ENCODE measurements around the gene MBD3.

The MBD3 gene

GRCh38 chr19:1580382-1580781 lies 12.3 kb downstream of the MBD3 start:
- H3K27ac ChIP-seq (ENCODE audit: low read depth, low read length, poor library complexity, severe bottlenecking): no peak overlapping the region
- no peak overlapping the region for H3K9ac ChIP-seq (ENCODE audit: low read length)
- no peak overlapping the region for H3K4me2 ChIP-seq (ENCODE audit: low read length)
- H3K9me2 ChIP-seq (ENCODE audit: low read depth, low read length): no peaks in the 10 kb centered on the region
- H3K36me3 ChIP-seq (ENCODE audit: insufficient read depth, low read length): peaks cover 92% of the 10 kb centered on the region
- H4K20me1 ChIP-seq (ENCODE audit: insufficient read depth, low read length): no peaks in the 10 kb centered on the region
- no peak overlapping the region for H3K4me3 ChIP-seq (ENCODE audit: low read depth, low read length, poor library complexity, severe bottlenecking)
- no peak overlapping the region for H2AFZ ChIP-seq (ENCODE audit: low read length)
- H3K4me1 ChIP-seq (ENCODE audit: insufficient read depth, low read length, severe bottlenecking): no peaks in the 10 kb centered on the region
- H3K9me3 ChIP-seq (ENCODE audit: low read length): no peaks in the 10 kb centered on the region
- 0 out of 2 replicates have a peak, but pooled peaks cover under 1% of the 10 kb centered on the region for H3K79me2 ChIP-seq (ENCODE audit: insufficient read depth, low read length)
- no peaks in the 10 kb centered on the region for H3F3A ChIP-seq (ENCODE audit: insufficient read depth, low read length)
- TF ChIP-seq EZH2 (IDR thresholded peaks at IDR 0.05; ENCODE audit: borderline replicate concordance, low read length): no peak
- TF ChIP-seq CTCF (IDR thresholded peaks at IDR 0.05; ENCODE audit: low read length): no peak
- H3K27me3 ChIP-seq (ENCODE audit: insufficient read depth, low read length): no peaks in the 10 kb centered on the region

- Histone ChIP-seq H3K36me3 (ENCODE audit: insufficient read depth, low read length) (peaks cover 82% of the 10 kb centered on the region), H3K4me1 (ENCODE audit: insufficient read depth, low read length, severe bottlenecking) (no peaks in the 10 kb centered on the region), H3K9me3 (ENCODE audit: low read length) (no peaks in the 10 kb centered on the region), H3K79me2 (ENCODE audit: insufficient read depth, low read length) (no peaks in the 10 kb centered on the region), H3K27ac (ENCODE audit: low read depth, low read length, poor library complexity, severe bottlenecking) (no peak overlapping the region), H2AFZ (ENCODE audit: low read length) (no peak overlapping the region), H3K4me2 (ENCODE audit: low read length) (no peak overlapping the region), H3K4me3 (ENCODE audit: low read depth, low read length, poor library complexity, severe bottlenecking) (no peak overlapping the region), H3K9me2 (ENCODE audit: low read depth, low read length) (no peaks in the 10 kb centered on the region), H4K20me1 (ENCODE audit: insufficient read depth, low read length) (no peaks in the 10 kb centered on the region), H3F3A (ENCODE audit: insufficient read depth, low read length) (no peaks in the 10 kb centered on the region), H3K9ac (ENCODE audit: low read length) (no peak overlapping the region), H3K27me3 (ENCODE audit: insufficient read depth, low read length) (no peaks in the 10 kb centered on the region)
- TF ChIP-seq CTCF (IDR thresholded peaks at IDR 0.05; ENCODE audit: low read length): no peak
- no peak for TF ChIP-seq EZH2 (IDR thresholded peaks at IDR 0.05; ENCODE audit: borderline replicate concordance, low read length)
These were observed 13.4 kb downstream of the MBD3 start for GRCh38 chr19:1579222-1579621.

- H3K4me1 ChIP-seq (ENCODE audit: insufficient read depth, low read length, severe bottlenecking): no peaks in the 10 kb centered on the region
- no peak overlapping the region for H3K27ac ChIP-seq (ENCODE audit: low read depth, low read length, poor library complexity, severe bottlenecking)
- H3K36me3 ChIP-seq (ENCODE audit: insufficient read depth, low read length): peaks cover 71% of the 10 kb centered on the region
These were observed 14.6 kb downstream of the MBD3 start for GRCh38 chr19:1577929-1578618.

More at GRCh38 chr19:1577929-1578618, 14.6 kb downstream of the MBD3 start:
- Histone ChIP-seq H3K27me3 (ENCODE audit: insufficient read depth, low read length) (no peaks in the 10 kb centered on the region), H3K79me2 (ENCODE audit: insufficient read depth, low read length) (no peaks in the 10 kb centered on the region), H3K9ac (ENCODE audit: low read length) (no peak overlapping the region), H3K9me3 (ENCODE audit: low read length) (no peaks in the 10 kb centered on the region), H4K20me1 (ENCODE audit: insufficient read depth, low read length) (no peaks in the 10 kb centered on the region), H2AFZ (ENCODE audit: low read length) (no peak overlapping the region), H3F3A (ENCODE audit: insufficient read depth, low read length) (no peaks in the 10 kb centered on the region), H3K4me3 (ENCODE audit: low read depth, low read length, poor library complexity, severe bottlenecking) (no peak overlapping the region), H3K4me2 (ENCODE audit: low read length) (no peak overlapping the region), H3K9me2 (ENCODE audit: low read depth, low read length) (no peaks in the 10 kb centered on the region)
- TF ChIP-seq EZH2 (IDR thresholded peaks at IDR 0.05; ENCODE audit: borderline replicate concordance, low read length) (no peak), CTCF (IDR thresholded peaks at IDR 0.05; ENCODE audit: low read length) (no peak)

Measured in OCI-LY1 (cell line).